GM23338 (cell line): Measurements from ENCODE around the gene INTS14. TPM values are rescaled to one million over a fixed set of nuclear protein-coding genes. Genes with fewer than 3 reads are reported as not detected.
A peak's percentile ranks its signal among the peaks of the same experiment; 100 is the strongest.

ENCODE experiments used
- ATAC-seq: fragments of 200-7000 bp; cut with Tn5 transposase; 3 replicates; pipeline ENCODE4 v1.9.1; 2020
- DNase-seq: peaks from one replicate; pipeline ENCODE4 v3.0.0-alpha.2; 2015; ENCODE audit warnings: low spot score
- H2AFZ ChIP-seq: fragments of 200-600 bp; sonication (generic); 2 replicates; pipeline ENCODE4 v1.8.0; 2016; ENCODE audit warnings: antibody characterized with exemption, mild to moderate bottlenecking, moderate library complexity
- H3F3A ChIP-seq: fragments of 200-600 bp; sonication (generic); replicated peaks from 2 replicates; pipeline ENCODE4 v1.8.0; 2017; ENCODE audit warnings: antibody characterized with exemption, mixed run types, low read depth
- H3K27ac ChIP-seq: fragments of 200-600 bp; sonication (generic); 2 replicates; pipeline ENCODE4 v1.6.1; 2016; ENCODE audit warnings: low read depth
- H3K27me3 ChIP-seq: fragments of 200-600 bp; sonication (generic); 2 replicates; pipeline ENCODE4 v1.8.0; 2016; ENCODE audit warnings: mild to moderate bottlenecking, mixed run types, moderate library complexity; ENCODE audit not compliant: insufficient read depth
- H3K36me3 ChIP-seq: fragments of 200-600 bp; sonication (generic); 2 replicates; pipeline ENCODE4 v1.8.0; 2016; ENCODE audit warnings: mild to moderate bottlenecking; ENCODE audit not compliant: insufficient read depth
- H3K4me1 ChIP-seq: fragments of 200-600 bp; sonication (generic); 2 replicates; pipeline ENCODE4 v1.8.0; 2016; ENCODE audit warnings: mild to moderate bottlenecking, moderate library complexity; ENCODE audit not compliant: insufficient read depth
- H3K4me2 ChIP-seq: fragments of 200-600 bp; sonication (generic); 2 replicates; pipeline ENCODE4 v1.7.1; 2017; ENCODE audit warnings: mixed run types
- H3K4me3 ChIP-seq: fragments of 200-600 bp; sonication (generic); 2 replicates; pipeline ENCODE4 v1.6.1; 2016; ENCODE audit warnings: mixed run types
- H3K79me2 ChIP-seq: fragments of 200-600 bp; sonication (generic); replicated peaks from 2 replicates; pipeline ENCODE4 v1.8.0; 2017; ENCODE audit warnings: mild to moderate bottlenecking; ENCODE audit not compliant: insufficient read depth
- H3K9me2 ChIP-seq: fragments of 200-600 bp; sonication (generic); 2 replicates; pipeline ENCODE4 v1.8.0; 2017; ENCODE audit not compliant: insufficient read depth
- H4K20me1 ChIP-seq: fragments of 200-600 bp; sonication (generic); replicated peaks from 2 replicates; pipeline ENCODE4 v1.8.0; 2017; ENCODE audit warnings: mild to moderate bottlenecking; ENCODE audit not compliant: insufficient read depth
- H3K27ac Mint-ChIP-seq: 2 replicates; pipeline ENCODE4 v1.8.0; 2020; ENCODE audit warnings: inconsistent platforms, mild to moderate bottlenecking, moderate library complexity, mixed read lengths
- H3K27me3 Mint-ChIP-seq: 3 replicates; pipeline ENCODE4 v1.8.0; 2022; ENCODE audit warnings: low read depth, mild to moderate bottlenecking, moderate library complexity, mixed read lengths, inconsistent platforms; ENCODE audit not compliant: insufficient read depth, poor library complexity
- H3K36me3 Mint-ChIP-seq: 3 replicates; pipeline ENCODE4 v1.8.0; 2021; ENCODE audit warnings: low read depth, mild to moderate bottlenecking, inconsistent platforms, moderate library complexity, mixed read lengths
- H3K4me1 Mint-ChIP-seq: 3 replicates; pipeline ENCODE4 v1.8.0; 2020; ENCODE audit warnings: mild to moderate bottlenecking, inconsistent platforms, mixed read lengths
- H3K4me3 Mint-ChIP-seq: 3 replicates; pipeline ENCODE4 v1.8.0; 2021; ENCODE audit warnings: moderate library complexity, mild to moderate bottlenecking, inconsistent platforms, mixed read lengths
- H3K9me3 Mint-ChIP-seq: 3 replicates; pipeline ENCODE4 v1.8.0; 2020; ENCODE audit warnings: moderate library complexity, mild to moderate bottlenecking, inconsistent platforms, mixed read lengths
- CTCF ChIP-seq, 2 experiments: fragments of 200-600 bp in 1 of 2; sonication (generic) in 1 of 2; conservative IDR thresholded peaks; 2 replicates each; pipeline versions ENCODE4 v1.5.1 to v1.6.1; 2016 to 2017; ENCODE audit warnings: antibody characterized with exemption in 2 of 2, low read depth in 2 of 2, mild to moderate bottlenecking in 2 of 2, moderate library complexity in 1 of 2
- EZH2 ChIP-seq: fragments of 200-600 bp; sonication (generic); IDR thresholded peaks from one replicate; pipeline ENCODE4 v1.8.0; 2017; ENCODE audit warnings: antibody characterized with exemption, mild to moderate bottlenecking, low read depth; ENCODE audit not compliant: unreplicated experiment
- JUNB ChIP-seq: IDR thresholded peaks from one replicate; pipeline ENCODE4 v1.6.1; 2016; ENCODE audit warnings: antibody characterized with exemption; ENCODE audit not compliant: unreplicated experiment
- NANOG ChIP-seq: IDR thresholded peaks from 2 replicates; pipeline ENCODE4 v1.6.1; 2016; ENCODE audit warnings: antibody characterized with exemption, borderline replicate concordance
- POLR2AphosphoS5 ChIP-seq: IDR thresholded peaks from 2 replicates; pipeline ENCODE4 v1.6.1; 2016; ENCODE audit warnings: antibody characterized with exemption, low read depth
- REST ChIP-seq: IDR thresholded peaks from one replicate; pipeline ENCODE4 v1.6.1; 2018; ENCODE audit warnings: antibody characterized with exemption; ENCODE audit not compliant: unreplicated experiment
- STAT1 ChIP-seq: IDR thresholded peaks from one replicate; pipeline ENCODE4 v1.6.1; 2016; ENCODE audit warnings: antibody characterized with exemption; ENCODE audit not compliant: unreplicated experiment
- polyA plus RNA-seq: library from polyadenylated mRNA; unstranded; fragments of >200 nt; fragmentation: Nextera tagmentation; extraction: Ambion mirVana; gene quantifications from 2 replicates; pipeline ENCODE4 v1.2.1, GENCODE V29; 2016
- total RNA-seq: library from RNA; depleted of rRNA; stranded (reverse); fragments of >200 nt; shearing (Covaris generic); gene quantifications from 2 replicates; pipeline ENCODE4 v1.2.3, GENCODE V29; 2014

INTS14 gene
- total and polyA plus RNA-seq, 2 experiments from 2014 or later, result 15.2 to 37.7 TPM

GRCh38 chr15:65634356-65634755 lies 23.4 kb upstream of the INTS14 start:
- H3K79me2 ChIP-seq, result no peaks in the 10 kb centered on the region
- DNase-seq (no peak), ATAC-seq (no peak)
- Mint-ChIP-seq H3K36me3 (no peaks in the 10 kb centered on the region), H3K9me3 (no peaks in the 10 kb centered on the region), H3K27me3 (peaks cover 2% of the 10 kb centered on the region), H3K4me1 (peaks cover 17% of the 10 kb centered on the region; the same call in 2 of the 3 replicates), H3K27ac (no peak overlapping the region), H3K4me3 (no peak overlapping the region)
- no peaks in the 10 kb centered on the region for H3F3A ChIP-seq
- TF ChIP-seq REST, result no peak
- H4K20me1 ChIP-seq, result no peaks in the 10 kb centered on the region; the same call in 1 of the 2 replicates
- H3K9me2 ChIP-seq, result no peaks in the 10 kb centered on the region
- H3K36me3 ChIP-seq, result no peaks in the 10 kb centered on the region
- H3K27ac ChIP-seq, result no peak overlapping the region
- no peaks in the 10 kb centered on the region for H3K27me3 ChIP-seq
- no peak overlapping the region for H2AFZ ChIP-seq
- H3K4me1 ChIP-seq, result no peaks in the 10 kb centered on the region
- H3K4me2 ChIP-seq, result no peak overlapping the region
- H3K4me3 ChIP-seq, result no peak overlapping the region

GRCh38 chr15:65633752-65634151 lies 22.8 kb upstream of the INTS14 start:
- Histone ChIP-seq H3K36me3 (no peaks in the 10 kb centered on the region), H3K27me3 (no peaks in the 10 kb centered on the region), H3K4me1 (no peaks in the 10 kb centered on the region), H3F3A (no peaks in the 10 kb centered on the region), H3K27ac (no peak overlapping the region), H2AFZ (no peak overlapping the region), H3K79me2 (no peaks in the 10 kb centered on the region), H3K4me3 (no peak overlapping the region), H3K4me2 (no peak overlapping the region), H3K9me2 (no peaks in the 10 kb centered on the region), H4K20me1 (no peaks in the 10 kb centered on the region; the same call in 1 of the 2 replicates)
- no peak overlapping the region for H3K27ac Mint-ChIP-seq
- H3K27me3 Mint-ChIP-seq, result peaks cover 2% of the 10 kb centered on the region
- H3K36me3 Mint-ChIP-seq, result no peaks in the 10 kb centered on the region
- ATAC-seq (peak; percentile 28; the same call in 2 of the 3 replicates), DNase-seq (no peak)
- peaks cover 19% of the 10 kb centered on the region; the same call in 2 of the 3 replicates for H3K4me1 Mint-ChIP-seq
- no peaks in the 10 kb centered on the region for H3K9me3 Mint-ChIP-seq
- no peak overlapping the region for H3K4me3 Mint-ChIP-seq
- TF ChIP-seq NANOG, result no peak
- TF ChIP-seq CTCF (conservative IDR thresholded peaks at IDR 0.05; ENCODE audit: low read depth in 2 of 2), result no peak
- TF ChIP-seq POLR2AphosphoS5, result no peak
- no peak for TF ChIP-seq JUNB
- no peak for TF ChIP-seq STAT1
- TF ChIP-seq REST, result no peak
- no peak for TF ChIP-seq EZH2
